Kidney epithelial cell (primary cell): ENCODE data around the gene DNAJC16. TPM values are rescaled to one million over a fixed set of nuclear protein-coding genes. Genes with fewer than 3 reads are reported as not detected.
A peak's percentile ranks its signal among the peaks of the same experiment; 100 is the strongest.

Source experiments
- DNase-seq: peaks from one replicate; pipeline ENCODE4 v3.0.0-alpha.2; 2010; ENCODE audit warnings: low read depth
- H3K27me3 ChIP-seq: 2 replicates; pipeline ENCODE4 v1.6.0; 2011; ENCODE audit warnings: low read length; ENCODE audit not compliant: control insufficient read depth, insufficient read depth
- H3K36me3 ChIP-seq: 2 replicates; pipeline ENCODE4 v1.5.1; 2011; ENCODE audit warnings: low read length; ENCODE audit not compliant: control insufficient read depth, insufficient read depth
- H3K4me3 ChIP-seq: 2 replicates; pipeline ENCODE4 v1.5.1; 2011; ENCODE audit warnings: low read depth, mild to moderate bottlenecking, control low read depth, low read length
- CTCF ChIP-seq: IDR thresholded peaks from 2 replicates; pipeline ENCODE4 v1.5.1; 2011; ENCODE audit warnings: mild to moderate bottlenecking, moderate library complexity, low read length, control low read depth, inconsistent platforms; ENCODE audit not compliant: insufficient read depth, poor library complexity, severe bottlenecking
- total RNA-seq: library from RNA; depleted of rRNA; stranded (reverse); fragments of >200 nt; gene quantifications from 2 replicates; pipeline ENCODE4 v1.2.3, GENCODE V29; 2015

DNAJC16 gene
- total RNA-seq, 1 donor from 2014 or later = 31.7 TPM

GRCh38 chr1:15579683-15580047 is 53.0 kb downstream of the DNAJC16 start:
- H3K27me3 ChIP-seq = no peaks in the 10 kb centered on the region
- no peaks in the 10 kb centered on the region for H3K36me3 ChIP-seq
- DNase-seq = no peak
- no peak overlapping the region for H3K4me3 ChIP-seq
- no peak for TF ChIP-seq CTCF

GRCh38 chr1:15583016-15583706 is 56.5 kb downstream of the DNAJC16 start:
- Histone ChIP-seq H3K27me3 (no peaks in the 10 kb centered on the region), H3K36me3 (no peaks in the 10 kb centered on the region), H3K4me3 (no peak overlapping the region)
- TF ChIP-seq CTCF = no peak
- no peak for DNase-seq

- peak; percentile 56 for TF ChIP-seq CTCF
- Histone ChIP-seq H3K27me3 (no peaks in the 10 kb centered on the region), H3K36me3 (no peaks in the 10 kb centered on the region), H3K4me3 (peak within 1 kb of the TSS; percentile 45)
- DNase-seq = no peak
Measured at GRCh38 chr1:15584489-15585363, 58.1 kb downstream of the DNAJC16 start, which contains the start of gene AGMAT. Gene AGMAT, minus strand, starts transcription at chr1:15585051. Its CDS starts 84 bp downstream, at chr1:15584967.

- Histone ChIP-seq H3K36me3 (no peaks in the 10 kb centered on the region), H3K27me3 (no peaks in the 10 kb centered on the region), H3K4me3 (no peak overlapping the region)
- no peak for TF ChIP-seq CTCF
- DNase-seq = no peak
Measured at GRCh38 chr1:15592285-15592684, 65.6 kb downstream of the DNAJC16 start.

DNA sequence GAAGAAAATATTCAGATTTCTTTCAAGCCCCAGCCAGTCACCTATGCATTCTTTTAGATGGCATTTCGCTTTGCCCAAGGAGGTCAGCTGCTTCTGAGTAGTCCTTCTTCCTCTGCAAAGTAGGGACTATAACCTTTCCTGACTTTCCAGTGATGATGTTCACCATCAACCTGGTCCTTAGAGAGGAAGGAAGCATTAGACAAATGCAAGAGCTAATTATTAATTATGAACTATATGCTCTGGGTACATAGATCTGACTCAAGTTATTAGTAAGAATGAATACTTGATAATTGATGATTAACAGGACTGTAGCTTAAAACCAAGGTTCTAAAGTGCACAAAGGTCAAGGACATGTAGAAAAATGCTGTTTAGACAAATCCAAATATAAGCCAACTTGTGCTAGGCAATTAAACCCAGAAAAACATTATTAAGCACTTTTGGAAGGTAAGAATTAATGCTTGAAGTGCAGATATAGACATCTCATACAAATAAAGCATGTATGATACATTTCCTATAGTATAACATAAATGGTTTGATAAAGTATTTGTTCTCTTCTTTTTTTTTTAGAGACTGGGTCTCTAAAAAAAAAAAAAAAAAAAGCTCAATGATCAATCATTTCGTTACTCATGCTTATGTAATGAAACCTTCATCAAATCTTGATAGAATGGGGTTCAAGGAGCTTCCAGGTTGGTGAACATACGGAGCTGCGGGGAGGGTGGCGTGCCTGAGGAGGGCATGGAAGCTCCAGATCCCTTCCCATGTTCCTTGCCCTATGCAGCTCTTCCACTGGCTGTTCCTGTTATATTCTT is 69.4 kb downstream of the DNAJC16 start:
- Histone ChIP-seq H3K4me3 (no peak overlapping the region), H3K27me3 (no peaks in the 10 kb centered on the region), H3K36me3 (no peaks in the 10 kb centered on the region)
- no peak for TF ChIP-seq CTCF
- no peak for DNase-seq
